BJ (cell line): ENCODE data around the gene CPHXL2. TPM values are rescaled to one million over a fixed set of nuclear protein-coding genes. Genes with fewer than 3 reads are reported as not detected.

Experiments used
- CTCF ChIA-PET: fragments of 350-600 bp; formaldehyde crosslinking; extraction: SDS; loops from one replicate; lab custom pipeline; 2021; ENCODE audit warnings: antibody characterized with exemption, inconsistent platforms; lab: Yijun Ruan, JAX
- POLR2A ChIA-PET: fragments of 300-600 bp; sonication (Branson Sonifier 250); formaldehyde crosslinking; extraction: SDS; loops from one replicate; lab custom pipeline; 2021; ENCODE audit warnings: antibody characterized with exemption; lab: Charles Lee
- DNase-seq: peaks from one replicate; pipeline ENCODE4 v3.0.0-alpha.2; 2011; ENCODE audit warnings: low read depth
- H3K27me3 ChIP-seq: 2 replicates; pipeline ENCODE4 v1.6.0; 2011; ENCODE audit warnings: low read length; ENCODE audit not compliant: control insufficient read depth, insufficient read depth
- H3K36me3 ChIP-seq: 2 replicates; pipeline ENCODE4 v1.5.1; 2011; ENCODE audit warnings: low read length; ENCODE audit not compliant: control insufficient read depth, insufficient read depth
- H3K4me3 ChIP-seq: 2 replicates; pipeline ENCODE4 v1.5.1; 2011; ENCODE audit warnings: low read depth, mild to moderate bottlenecking, control low read depth, low read length
- polyA plus RNA-seq: library from polyadenylated mRNA; depleted of rRNA; stranded (reverse); fragments of >200 nt; gene quantifications from 2 replicates; pipeline ENCODE4 v1.2.3, GENCODE V29; 2011
- TF ChIP-seq, protein P1 (sequence below): IDR thresholded peaks from 2 replicates; pipeline ENCODE4 v1.5.1; 2011; ENCODE audit warnings: low read depth, mild to moderate bottlenecking, control low read depth, inconsistent platforms, low read length, moderate library complexity; ENCODE audit not compliant: insufficient read depth

The CPHXL2 gene
- polyA plus RNA-seq, 1 experiment = not detected

DNA sequence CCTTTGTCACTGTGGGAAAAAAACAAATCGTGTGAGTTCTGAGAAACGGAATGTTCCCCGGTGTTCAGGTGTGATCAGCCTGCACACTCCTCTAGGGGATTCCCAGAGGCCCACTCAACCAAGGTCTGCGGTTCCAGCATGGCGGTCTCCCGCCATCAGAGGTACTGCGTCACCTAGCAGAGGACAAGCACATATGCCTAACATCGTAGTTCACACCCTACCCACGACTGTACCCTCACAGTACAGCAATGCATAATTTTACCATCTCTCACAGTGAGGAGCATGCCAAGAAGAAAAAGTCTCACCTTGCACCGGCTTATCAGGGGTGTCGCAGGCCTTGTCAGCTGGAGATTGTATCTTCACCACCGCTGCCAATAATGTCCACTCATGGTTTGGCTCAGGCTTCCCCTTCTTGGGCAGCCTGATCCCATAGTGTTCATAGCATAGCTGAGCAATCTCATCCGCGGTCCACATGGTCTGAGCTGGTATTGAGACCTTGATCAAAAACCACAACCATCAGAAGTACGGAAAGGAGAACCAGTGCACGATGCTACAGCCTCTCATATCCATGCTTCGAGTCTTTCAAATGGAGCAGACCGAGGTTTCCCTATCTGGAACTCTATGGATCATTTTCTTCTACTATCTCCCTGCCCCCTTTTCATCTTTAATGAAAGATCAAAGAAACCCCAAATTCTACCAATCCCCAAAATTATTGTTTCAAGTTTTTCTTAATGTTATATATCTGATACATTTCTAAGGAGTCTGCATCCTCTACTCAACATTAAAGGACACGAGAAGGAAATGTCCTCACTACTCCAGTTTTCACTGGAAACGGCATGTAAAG is 56.3 kb downstream of the CPHXL2 start:
- no peaks in the 10 kb centered on the region for H3K27me3 ChIP-seq
- POLR2A ChIA-PET = no interaction called here
- no peak overlapping the region for H3K4me3 ChIP-seq
- H3K36me3 ChIP-seq = 0 out of 2 replicates have a peak, but pooled peaks cover 1% of the 10 kb centered on the region
- DNase-seq = no peak
- CTCF ChIA-PET = interaction anchor here (0.8 to 4.8 kb wide), 18 partner anchors 10 to 421 kb away, joined by 3 to 20 read pairs (median 4); partner anchors contain the start of genes CFDP1 and TMEM170A
- TF ChIP-seq, protein P1, sequence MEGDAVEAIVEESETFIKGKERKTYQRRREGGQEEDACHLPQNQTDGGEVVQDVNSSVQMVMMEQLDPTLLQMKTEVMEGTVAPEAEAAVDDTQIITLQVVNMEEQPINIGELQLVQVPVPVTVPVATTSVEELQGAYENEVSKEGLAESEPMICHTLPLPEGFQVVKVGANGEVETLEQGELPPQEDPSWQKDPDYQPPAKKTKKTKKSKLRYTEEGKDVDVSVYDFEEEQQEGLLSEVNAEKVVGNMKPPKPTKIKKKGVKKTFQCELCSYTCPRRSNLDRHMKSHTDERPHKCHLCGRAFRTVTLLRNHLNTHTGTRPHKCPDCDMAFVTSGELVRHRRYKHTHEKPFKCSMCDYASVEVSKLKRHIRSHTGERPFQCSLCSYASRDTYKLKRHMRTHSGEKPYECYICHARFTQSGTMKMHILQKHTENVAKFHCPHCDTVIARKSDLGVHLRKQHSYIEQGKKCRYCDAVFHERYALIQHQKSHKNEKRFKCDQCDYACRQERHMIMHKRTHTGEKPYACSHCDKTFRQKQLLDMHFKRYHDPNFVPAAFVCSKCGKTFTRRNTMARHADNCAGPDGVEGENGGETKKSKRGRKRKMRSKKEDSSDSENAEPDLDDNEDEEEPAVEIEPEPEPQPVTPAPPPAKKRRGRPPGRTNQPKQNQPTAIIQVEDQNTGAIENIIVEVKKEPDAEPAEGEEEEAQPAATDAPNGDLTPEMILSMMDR = no peak

DNA sequence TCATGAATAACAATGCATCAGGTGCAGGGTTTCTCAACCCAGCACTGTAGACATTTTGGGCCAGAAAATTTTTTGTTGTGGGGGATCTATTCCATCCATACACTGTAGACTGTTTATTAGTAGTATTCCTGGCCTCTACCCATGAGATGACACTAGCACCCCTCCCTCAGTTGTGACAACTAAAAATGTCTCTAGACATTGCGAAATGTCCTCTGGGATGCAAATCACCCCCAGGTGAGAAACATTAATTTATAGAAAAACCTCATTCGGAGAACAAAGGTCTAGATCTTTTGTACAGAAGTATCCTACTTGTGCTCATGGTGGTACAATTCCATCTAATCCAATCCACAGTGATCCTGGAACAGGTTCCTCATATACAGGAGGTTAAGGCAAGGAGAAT is 58.0 kb downstream of the CPHXL2 start:
- H3K27me3 ChIP-seq = no peaks in the 10 kb centered on the region
- H3K36me3 ChIP-seq = 0 out of 2 replicates have a peak, but pooled peaks cover 1% of the 10 kb centered on the region
- TF ChIP-seq, protein P1 = no peak
- CTCF ChIA-PET = interaction anchor here (0.6 to 4.8 kb wide), 5 partner anchors 90 to 155 kb away, joined by 3 to 20 read pairs (median 3); no protein-coding TSS in a partner anchor
- H3K4me3 ChIP-seq = no peak overlapping the region
- DNase-seq = no peak
- POLR2A ChIA-PET = no interaction called here

DNA sequence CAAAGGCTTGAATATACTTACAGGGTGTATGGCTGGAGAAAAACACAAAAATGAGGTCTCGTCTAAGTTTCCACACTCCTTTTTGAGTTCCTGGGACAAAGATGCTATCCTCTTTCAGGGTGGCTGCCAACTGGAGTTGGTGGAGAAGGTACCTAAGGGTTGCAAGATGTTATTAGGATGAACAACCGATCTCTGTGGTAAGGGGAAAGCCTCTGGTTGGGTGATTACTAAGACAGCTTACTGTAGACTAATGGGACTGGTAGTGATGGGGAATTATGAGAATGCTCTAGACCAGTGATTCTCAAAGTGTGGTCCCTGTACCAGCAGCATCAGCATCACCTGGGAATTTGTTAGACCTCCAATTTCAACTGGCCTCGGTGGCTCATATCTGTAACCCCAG is 59.7 kb downstream of the CPHXL2 start:
- ChIA-PET POLR2A (no interaction called here), CTCF (no interaction called here)
- H3K27me3 ChIP-seq = no peaks in the 10 kb centered on the region
- peaks cover 6% of the 10 kb centered on the region for H3K36me3 ChIP-seq
- TF ChIP-seq, protein P1 = no peak
- no peak overlapping the region for H3K4me3 ChIP-seq
- DNase-seq = no peak

DNA sequence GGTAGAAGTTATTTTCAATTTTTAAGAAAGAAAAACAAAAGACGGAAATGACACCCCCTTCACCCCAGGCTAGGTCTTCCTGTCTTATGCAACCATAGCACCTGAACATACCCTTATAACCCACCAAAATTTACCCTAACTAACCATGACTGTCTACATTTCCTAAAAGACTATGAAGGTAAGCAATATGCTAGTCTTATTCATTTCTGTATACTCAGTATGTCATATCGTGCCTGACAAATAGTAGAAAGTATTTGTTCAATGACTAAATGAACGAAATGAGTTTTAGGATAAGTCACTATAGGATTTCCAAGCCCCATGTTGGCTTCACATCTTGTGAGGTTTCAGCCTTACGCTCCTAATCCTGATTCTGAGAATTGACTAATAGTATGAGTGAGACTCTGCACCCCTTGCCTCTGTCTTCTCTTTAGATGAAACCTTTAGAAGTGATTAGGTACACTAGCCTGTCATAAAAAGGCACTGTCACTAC is 60.2 kb downstream of the CPHXL2 start:
- DNase-seq = no peak
- TF ChIP-seq, protein P1 = no peak
- H3K27me3 ChIP-seq = no peaks in the 10 kb centered on the region
- peaks cover 8% of the 10 kb centered on the region for H3K36me3 ChIP-seq
- H3K4me3 ChIP-seq = no peak overlapping the region
- CTCF ChIA-PET = interaction anchor here (1.4 to 1.6 kb wide), 2 partner anchors 99 to 151 kb away, joined by 3 to 10 read pairs; no protein-coding TSS in a partner anchor
- POLR2A ChIA-PET = no interaction called here

DNA sequence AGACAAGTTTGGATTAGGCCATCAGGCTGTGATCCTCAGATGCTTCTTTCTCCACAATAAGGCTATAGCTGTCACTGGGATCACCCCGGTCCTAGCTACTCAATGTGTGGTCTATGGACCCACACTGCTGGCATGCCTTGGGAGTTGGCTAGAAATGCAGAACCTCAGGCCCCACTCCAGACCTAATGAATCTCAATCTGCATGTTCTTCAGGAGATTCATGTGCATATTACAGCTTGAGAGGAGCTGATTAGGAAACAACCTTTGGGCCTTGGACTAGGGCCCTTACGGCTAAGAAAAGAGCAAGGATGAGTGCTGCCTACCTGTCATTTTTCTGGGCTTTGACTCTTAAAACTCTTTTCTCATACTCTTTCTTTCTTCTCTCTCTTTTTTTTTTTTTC is 61.2 kb downstream of the CPHXL2 start:
- DNase-seq = no peak
- ChIA-PET CTCF (interaction anchor here (0.6 to 1.6 kb wide), 4 partner anchors 16 to 151 kb away, joined by 3 to 10 read pairs (median 4); no protein-coding TSS in a partner anchor), POLR2A (interaction anchor here (0.6 kb wide), 1 partner anchor 130 kb away, joined by 4 read pairs; no protein-coding TSS in a partner anchor)
- Histone ChIP-seq H3K4me3 (no peak overlapping the region), H3K36me3 (peaks cover 8% of the 10 kb centered on the region), H3K27me3 (no peaks in the 10 kb centered on the region)
- TF ChIP-seq, protein P1 = no peak
